Stimulated activated naive B cell treated with anti-CD40 and anti-IgM and Interleukin-4, amounts not matched to agents 10 μg/mL and 1 μg/mL and 100 μg/mL, for 72 hours (primary cell): ENCODE results near the gene OR8K1.
A peak's percentile ranks its signal among the peaks of the same experiment; 100 is the strongest.

Experiments
- ATAC-seq, 2 donors: fragments of 150-1000 bp; cut with Tn5 transposase; replicated peaks; 2 replicates each; pipeline ENCODE4 v1.10.0; 2021; ENCODE audit warnings: moderate library complexity in 1 of 2
- DNase-seq: peaks from one replicate; pipeline ENCODE4 v3.0.0; 2021
- H3K27ac Mint-ChIP-seq: one replicate; pipeline ENCODE4 v1.8.0; 2022; ENCODE audit warnings: mild to moderate bottlenecking, mixed read lengths
- H3K27me3 Mint-ChIP-seq, 2 donors: one replicate each; pipeline ENCODE4 v1.8.0; 2022; ENCODE audit warnings: mixed read lengths in 2 of 2
- H3K36me3 Mint-ChIP-seq, 2 donors: one replicate each; pipeline ENCODE4 v1.8.0; 2022; ENCODE audit warnings: mixed read lengths in 2 of 2, mild to moderate bottlenecking in 1 of 2
- H3K4me1 Mint-ChIP-seq, 2 donors: one replicate each; pipeline ENCODE4 v1.8.0; 2022; ENCODE audit warnings: mixed read lengths in 2 of 2, mild to moderate bottlenecking in 1 of 2
- H3K4me3 Mint-ChIP-seq, 2 donors: one replicate each; pipeline ENCODE4 v1.8.0; 2022; ENCODE audit warnings: mild to moderate bottlenecking in 2 of 2, mixed read lengths in 2 of 2, moderate library complexity in 1 of 2
- H3K9me3 Mint-ChIP-seq, 2 donors: one replicate each; pipeline ENCODE4 v1.8.0; 2022; ENCODE audit warnings: mixed read lengths in 2 of 2, mild to moderate bottlenecking in 1 of 2

Gene OR8K1

GRCh38 chr11:56345739-56346138, at the start of gene OR8K1:
OR8K1 (plus strand) TSS chr11:56346039; CDS start chr11:56346039, 0 bp downstream.
- peaks cover 4 to 8% of the 10 kb centered on the region in 2 donors for H3K9me3 Mint-ChIP-seq
- no peaks in the 10 kb centered on the region for H3K27me3 Mint-ChIP-seq
- no peak within 1 kb of the TSS for H3K27ac Mint-ChIP-seq
- no peak for ATAC-seq
- H3K36me3 Mint-ChIP-seq = no peaks in the 10 kb centered on the region
- H3K4me3 Mint-ChIP-seq = no peak within 1 kb of the TSS
- DNase-seq = no peak
- H3K4me1 Mint-ChIP-seq = no peaks in the 10 kb centered on the region

GRCh38 chr11:56296898-56297297, 48.9 kb upstream of the OR8K1 start:
- Mint-ChIP-seq H3K27me3 (no peaks in the 10 kb centered on the region), H3K9me3 (peaks cover 4 to 5% of the 10 kb centered on the region in 2 donors), H3K4me1 (no peaks in the 10 kb centered on the region), H3K4me3 (no peak overlapping the region), H3K27ac (no peak overlapping the region), H3K36me3 (no peaks in the 10 kb centered on the region)
- DNase-seq (no peak), ATAC-seq (no peak)

GRCh38 chr11:56307836-56308235, 38.0 kb upstream of the OR8K1 start:
- H3K36me3 Mint-ChIP-seq = no peaks in the 10 kb centered on the region
- no peaks in the 10 kb centered on the region for H3K4me1 Mint-ChIP-seq
- no peak overlapping the region for H3K27ac Mint-ChIP-seq
- peaks cover 13 to 19% of the 10 kb centered on the region in 2 donors for H3K9me3 Mint-ChIP-seq
- no peak overlapping the region for H3K4me3 Mint-ChIP-seq
- no peak for ATAC-seq
- H3K27me3 Mint-ChIP-seq = no peaks in the 10 kb centered on the region
- no peak for DNase-seq

- Mint-ChIP-seq H3K36me3 (no peaks in the 10 kb centered on the region), H3K9me3 (peaks cover 4 to 5% of the 10 kb centered on the region in 2 donors)
- no peak for ATAC-seq
Observed at GRCh38 chr11:56314844-56315243, 31.0 kb upstream of the OR8K1 start, which contains the start of gene OR8K3. OR8K3 (plus strand) TSS chr11:56315144; CDS start chr11:56318307, 3,163 bp downstream.

GRCh38 chr11:56331861-56332491, 13.9 kb upstream of the OR8K1 start:
- Mint-ChIP-seq H3K27me3 (no peaks in the 10 kb centered on the region), H3K4me1 (no peaks in the 10 kb centered on the region), H3K9me3 (peaks cover 0 to 6% of the 10 kb centered on the region in 2 donors), H3K36me3 (no peaks in the 10 kb centered on the region), H3K27ac (no peak overlapping the region), H3K4me3 (no peak overlapping the region)
- DNase-seq = no peak
- ATAC-seq = no peak

More at GRCh38 chr11:56314844-56315243, 31.0 kb upstream of the OR8K1 start, which contains the start of gene OR8K3:
- no peaks in the 10 kb centered on the region for H3K4me1 Mint-ChIP-seq
- no peaks in the 10 kb centered on the region for H3K27me3 Mint-ChIP-seq
- DNase-seq = no peak
- H3K27ac Mint-ChIP-seq = no peak within 1 kb of the TSS
- no peak within 1 kb of the TSS for H3K4me3 Mint-ChIP-seq

- ATAC-seq = no peak
- no peak overlapping the region for H3K4me3 Mint-ChIP-seq
- no peaks in the 10 kb centered on the region for H3K36me3 Mint-ChIP-seq
- no peak for DNase-seq
- no peak overlapping the region for H3K27ac Mint-ChIP-seq
- peaks cover 0 to 3% of the 10 kb centered on the region in 2 donors for H3K9me3 Mint-ChIP-seq
- H3K27me3 Mint-ChIP-seq = no peaks in the 10 kb centered on the region
- no peaks in the 10 kb centered on the region for H3K4me1 Mint-ChIP-seq
Observed at GRCh38 chr11:56333156-56333555, 12.7 kb upstream of the OR8K1 start.

GRCh38 chr11:56340289-56340688, 5.5 kb upstream of the OR8K1 start:
- H3K27me3 Mint-ChIP-seq = no peaks in the 10 kb centered on the region

GRCh38 chr11:56353991-56354390, 8.2 kb downstream of the OR8K1 start, which contains the start of gene OR8J1:
OR8J1 (plus strand) TSS chr11:56354291; CDS start chr11:56360247, 5,956 bp downstream.
- Mint-ChIP-seq H3K27ac (peak within 1 kb of the TSS; percentile 37), H3K9me3 (no peaks in the 10 kb centered on the region), H3K36me3 (no peaks in the 10 kb centered on the region), H3K27me3 (no peaks in the 10 kb centered on the region), H3K4me3 (no peak within 1 kb of the TSS), H3K4me1 (no peaks in the 10 kb centered on the region)
- ATAC-seq = no peak
- DNase-seq = no peak

More at GRCh38 chr11:56340289-56340688, 5.5 kb upstream of the OR8K1 start:
- Mint-ChIP-seq H3K36me3 (no peaks in the 10 kb centered on the region), H3K4me3 (no peak overlapping the region), H3K4me1 (no peaks in the 10 kb centered on the region), H3K9me3 (peaks cover 4 to 10% of the 10 kb centered on the region in 2 donors), H3K27ac (no peak overlapping the region)
- DNase-seq = no peak
- no peak for ATAC-seq

GRCh38 chr11:56375324-56375723, 29.5 kb downstream of the OR8K1 start, which contains the start of gene OR8U1:
OR8U1 (plus strand) TSS chr11:56375624; CDS start chr11:56375624, 0 bp downstream.
- H3K4me1 Mint-ChIP-seq = no peaks in the 10 kb centered on the region

GRCh38 chr11:56380120-56380519, 34.3 kb downstream of the OR8K1 start:
- no peaks in the 10 kb centered on the region for H3K36me3 Mint-ChIP-seq
- H3K27ac Mint-ChIP-seq = no peak overlapping the region
- no peaks in the 10 kb centered on the region for H3K4me1 Mint-ChIP-seq
- peaks cover 0 to 6% of the 10 kb centered on the region in 2 donors for H3K9me3 Mint-ChIP-seq
- DNase-seq (no peak), ATAC-seq (no peak)
- no peak overlapping the region for H3K4me3 Mint-ChIP-seq
- no peaks in the 10 kb centered on the region for H3K27me3 Mint-ChIP-seq

More at GRCh38 chr11:56375324-56375723, 29.5 kb downstream of the OR8K1 start, which contains the start of gene OR8U1:
- H3K9me3 Mint-ChIP-seq = peaks cover 4 to 5% of the 10 kb centered on the region in 2 donors
- no peaks in the 10 kb centered on the region for H3K27me3 Mint-ChIP-seq
- no peaks in the 10 kb centered on the region for H3K36me3 Mint-ChIP-seq
- no peak within 1 kb of the TSS for H3K27ac Mint-ChIP-seq
- H3K4me3 Mint-ChIP-seq = no peak within 1 kb of the TSS
- no peak for ATAC-seq
- no peak for DNase-seq

GRCh38 chr11:56394381-56394780, 48.5 kb downstream of the OR8K1 start:
- Mint-ChIP-seq H3K27me3 (no peaks in the 10 kb centered on the region), H3K4me3 (no peak overlapping the region), H3K27ac (no peak overlapping the region), H3K4me1 (no peaks in the 10 kb centered on the region), H3K36me3 (no peaks in the 10 kb centered on the region), H3K9me3 (peaks cover 0 to 4% of the 10 kb centered on the region in 2 donors)
- ATAC-seq (no peak), DNase-seq (no peak)

- H3K27me3 Mint-ChIP-seq = no peaks in the 10 kb centered on the region
- H3K4me1 Mint-ChIP-seq = no peaks in the 10 kb centered on the region
- no peak overlapping the region for H3K4me3 Mint-ChIP-seq
- peaks cover 0 to 5% of the 10 kb centered on the region in 2 donors for H3K9me3 Mint-ChIP-seq
- no peak overlapping the region for H3K27ac Mint-ChIP-seq
- ATAC-seq = no peak
- no peaks in the 10 kb centered on the region for H3K36me3 Mint-ChIP-seq
- no peak for DNase-seq
Observed at GRCh38 chr11:56396047-56396446, 50.2 kb downstream of the OR8K1 start.
